Stimulated activated memory B cell treated with anti-CD40 and anti-IgM and Interleukin-4, amounts not matched to agents 10 μg/mL and 1 μg/mL and 100 μg/mL, for 72 hours (primary cell): Measurements from ENCODE around the gene QSER1.
"Not testable (repeated sequence)": the region's sequence is repeated elsewhere in the genome, so short reads cannot be mapped to it uniquely, and the experiment has no call there.

Experiments
- ATAC-seq: fragments of 150-1000 bp; cut with Tn5 transposase; 2 replicates; pipeline ENCODE4 v1.10.0; 2021
- H3K27ac Mint-ChIP-seq: one replicate; pipeline ENCODE4 v1.8.0; 2022; ENCODE audit warnings: mild to moderate bottlenecking, mixed read lengths
- H3K27me3 Mint-ChIP-seq: one replicate; pipeline ENCODE4 v1.8.0; 2022; ENCODE audit warnings: mixed read lengths
- H3K36me3 Mint-ChIP-seq: one replicate; pipeline ENCODE4 v1.8.0; 2022; ENCODE audit warnings: mixed read lengths
- H3K4me1 Mint-ChIP-seq: one replicate; pipeline ENCODE4 v1.8.0; 2022; ENCODE audit warnings: mixed read lengths
- H3K4me3 Mint-ChIP-seq: one replicate; pipeline ENCODE4 v1.8.0; 2022; ENCODE audit warnings: mild to moderate bottlenecking, moderate library complexity, mixed read lengths
- H3K9me3 Mint-ChIP-seq: one replicate; pipeline ENCODE4 v1.8.0; 2022; ENCODE audit warnings: mixed read lengths

The QSER1 gene

GRCh38 chr11:32892355-32893092, at the start of gene QSER1:
QSER1 (plus strand) TSS chr11:32892811; CDS start chr11:32893126, 315 bp downstream.
- Mint-ChIP-seq H3K9me3 (no peaks in the 10 kb centered on the region), H3K4me3 (peak within 1 kb of the TSS; percentile 99), H3K36me3 (no peaks in the 10 kb centered on the region), H3K4me1 (peaks cover 37% of the 10 kb centered on the region), H3K27me3 (no peaks in the 10 kb centered on the region), H3K27ac (peak within 1 kb of the TSS; percentile 98)
- ATAC-seq: peak; percentile 85

- H3K36me3 Mint-ChIP-seq: no peaks in the 10 kb centered on the region
- no peak overlapping the region for H3K27ac Mint-ChIP-seq
- H3K27me3 Mint-ChIP-seq: peaks cover 9% of the 10 kb centered on the region
- H3K4me1 Mint-ChIP-seq: no peaks in the 10 kb centered on the region
- H3K9me3 Mint-ChIP-seq: peaks cover 3% of the 10 kb centered on the region
- H3K4me3 Mint-ChIP-seq: no peak overlapping the region
- ATAC-seq: no peak
Observed at GRCh38 chr11:32843544-32843943, 49.1 kb upstream of the QSER1 start.

GRCh38 chr11:32847511-32847910, 45.1 kb upstream of the QSER1 start:
- Mint-ChIP-seq H3K27me3 (peaks cover 9% of the 10 kb centered on the region), H3K9me3 (peaks cover 3% of the 10 kb centered on the region), H3K4me3 (no peak overlapping the region), H3K27ac (no peak overlapping the region), H3K4me1 (peaks cover 8% of the 10 kb centered on the region), H3K36me3 (no peaks in the 10 kb centered on the region)
- peak; percentile 61 for ATAC-seq

- Mint-ChIP-seq H3K4me3 (no peak overlapping the region), H3K27ac (no peak overlapping the region), H3K27me3 (no peaks in the 10 kb centered on the region), H3K9me3 (peaks cover 3% of the 10 kb centered on the region), H3K36me3 (no peaks in the 10 kb centered on the region), H3K4me1 (peaks cover 8% of the 10 kb centered on the region)
- ATAC-seq: no peak
Observed at GRCh38 chr11:32849761-32850160, 42.9 kb upstream of the QSER1 start.

GRCh38 chr11:32851251-32851650, 41.4 kb upstream of the QSER1 start:
- peaks cover 8% of the 10 kb centered on the region for H3K4me1 Mint-ChIP-seq
- H3K27ac Mint-ChIP-seq: no peak overlapping the region
- no peak for ATAC-seq
- no peaks in the 10 kb centered on the region for H3K27me3 Mint-ChIP-seq
- H3K36me3 Mint-ChIP-seq: no peaks in the 10 kb centered on the region
- peaks cover 3% of the 10 kb centered on the region for H3K9me3 Mint-ChIP-seq
- H3K4me3 Mint-ChIP-seq: no peak overlapping the region

- no peaks in the 10 kb centered on the region for H3K36me3 Mint-ChIP-seq
- no peak overlapping the region for H3K4me3 Mint-ChIP-seq
- peaks cover 3% of the 10 kb centered on the region for H3K9me3 Mint-ChIP-seq
- H3K27me3 Mint-ChIP-seq: no peaks in the 10 kb centered on the region
- H3K4me1 Mint-ChIP-seq: peaks cover 8% of the 10 kb centered on the region
- H3K27ac Mint-ChIP-seq: no peak overlapping the region
- no peak for ATAC-seq
Observed at GRCh38 chr11:32852207-32852606, 40.4 kb upstream of the QSER1 start.

GRCh38 chr11:32855601-32856000, 37.0 kb upstream of the QSER1 start:
- H3K9me3 Mint-ChIP-seq: no peaks in the 10 kb centered on the region
- no peak for ATAC-seq
- no peak overlapping the region for H3K4me3 Mint-ChIP-seq
- no peaks in the 10 kb centered on the region for H3K36me3 Mint-ChIP-seq
- H3K4me1 Mint-ChIP-seq: no peaks in the 10 kb centered on the region
- H3K27me3 Mint-ChIP-seq: no peaks in the 10 kb centered on the region
- no peak overlapping the region for H3K27ac Mint-ChIP-seq

- ATAC-seq: no peak
- Mint-ChIP-seq H3K27ac (no peak overlapping the region), H3K36me3 (no peaks in the 10 kb centered on the region), H3K9me3 (no peaks in the 10 kb centered on the region), H3K4me3 (no peak overlapping the region), H3K27me3 (no peaks in the 10 kb centered on the region), H3K4me1 (no peaks in the 10 kb centered on the region)
Observed at GRCh38 chr11:32858731-32859130, 33.9 kb upstream of the QSER1 start.

- Mint-ChIP-seq H3K27me3 (peaks cover 10% of the 10 kb centered on the region), H3K9me3 (peaks cover under 1% of the 10 kb centered on the region), H3K36me3 (no peaks in the 10 kb centered on the region), H3K27ac (no peak overlapping the region), H3K4me3 (no peak overlapping the region), H3K4me1 (no peaks in the 10 kb centered on the region)
- no peak for ATAC-seq
Observed at GRCh38 chr11:32861850-32862577, 30.6 kb upstream of the QSER1 start.

- no peak overlapping the region for H3K27ac Mint-ChIP-seq
- peaks cover 5% of the 10 kb centered on the region for H3K9me3 Mint-ChIP-seq
- no peaks in the 10 kb centered on the region for H3K4me1 Mint-ChIP-seq
- no peak overlapping the region for H3K4me3 Mint-ChIP-seq
- ATAC-seq: no peak
- no peaks in the 10 kb centered on the region for H3K36me3 Mint-ChIP-seq
- H3K27me3 Mint-ChIP-seq: peaks cover 10% of the 10 kb centered on the region
Observed at GRCh38 chr11:32864555-32864954, 28.1 kb upstream of the QSER1 start.

- not testable (repeated sequence) for H3K4me3 Mint-ChIP-seq, H3K36me3 Mint-ChIP-seq, H3K27ac Mint-ChIP-seq, H3K4me1 Mint-ChIP-seq, ATAC-seq
- Mint-ChIP-seq H3K9me3 (peaks cover 10% of the 10 kb centered on the region), H3K27me3 (peaks cover 10% of the 10 kb centered on the region)
Observed at GRCh38 chr11:32868752-32869151, 23.9 kb upstream of the QSER1 start.

- peak; percentile 41 for ATAC-seq
- H3K4me3 Mint-ChIP-seq: no peak overlapping the region
- no peak overlapping the region for H3K27ac Mint-ChIP-seq
- H3K36me3 Mint-ChIP-seq: no peaks in the 10 kb centered on the region
- peaks cover 11% of the 10 kb centered on the region for H3K9me3 Mint-ChIP-seq
- H3K4me1 Mint-ChIP-seq: no peaks in the 10 kb centered on the region
- peaks cover 9% of the 10 kb centered on the region for H3K27me3 Mint-ChIP-seq
Observed at GRCh38 chr11:32870676-32871075, 21.9 kb upstream of the QSER1 start.

GRCh38 chr11:32874132-32874531, 18.5 kb upstream of the QSER1 start:
- Mint-ChIP-seq H3K9me3 (peaks cover 6% of the 10 kb centered on the region), H3K4me1 (no peaks in the 10 kb centered on the region), H3K36me3 (no peaks in the 10 kb centered on the region), H3K27me3 (no peaks in the 10 kb centered on the region), H3K27ac (no peak overlapping the region), H3K4me3 (no peak overlapping the region)
- peak; percentile 31 for ATAC-seq

- Mint-ChIP-seq H3K27me3 (no peaks in the 10 kb centered on the region), H3K9me3 (peaks cover 3% of the 10 kb centered on the region), H3K4me3 (no peak overlapping the region), H3K27ac (no peak overlapping the region), H3K36me3 (no peaks in the 10 kb centered on the region), H3K4me1 (no peaks in the 10 kb centered on the region)
- no peak for ATAC-seq
Observed at GRCh38 chr11:32881286-32881685, 11.3 kb upstream of the QSER1 start.

GRCh38 chr11:32883421-32883820, 9.2 kb upstream of the QSER1 start:
- no peak for ATAC-seq
- Mint-ChIP-seq H3K27ac (no peak overlapping the region), H3K36me3 (no peaks in the 10 kb centered on the region), H3K27me3 (no peaks in the 10 kb centered on the region), H3K4me3 (no peak overlapping the region), H3K4me1 (no peaks in the 10 kb centered on the region), H3K9me3 (peaks cover 3% of the 10 kb centered on the region)

GRCh38 chr11:32884023-32884422, 8.6 kb upstream of the QSER1 start:
- ATAC-seq: no peak
- no peak overlapping the region for H3K4me3 Mint-ChIP-seq
- H3K27ac Mint-ChIP-seq: no peak overlapping the region
- no peaks in the 10 kb centered on the region for H3K4me1 Mint-ChIP-seq
- no peaks in the 10 kb centered on the region for H3K27me3 Mint-ChIP-seq
- peaks cover 3% of the 10 kb centered on the region for H3K9me3 Mint-ChIP-seq
- H3K36me3 Mint-ChIP-seq: no peaks in the 10 kb centered on the region
